Fibroblast of skin of right quadriceps (primary cell): ENCODE results near the gene NTN5.

Experiments
- DNase-seq: peaks from one replicate; pipeline ENCODE4 v3.0.0-alpha.2; 2013

Gene NTN5

DNA sequence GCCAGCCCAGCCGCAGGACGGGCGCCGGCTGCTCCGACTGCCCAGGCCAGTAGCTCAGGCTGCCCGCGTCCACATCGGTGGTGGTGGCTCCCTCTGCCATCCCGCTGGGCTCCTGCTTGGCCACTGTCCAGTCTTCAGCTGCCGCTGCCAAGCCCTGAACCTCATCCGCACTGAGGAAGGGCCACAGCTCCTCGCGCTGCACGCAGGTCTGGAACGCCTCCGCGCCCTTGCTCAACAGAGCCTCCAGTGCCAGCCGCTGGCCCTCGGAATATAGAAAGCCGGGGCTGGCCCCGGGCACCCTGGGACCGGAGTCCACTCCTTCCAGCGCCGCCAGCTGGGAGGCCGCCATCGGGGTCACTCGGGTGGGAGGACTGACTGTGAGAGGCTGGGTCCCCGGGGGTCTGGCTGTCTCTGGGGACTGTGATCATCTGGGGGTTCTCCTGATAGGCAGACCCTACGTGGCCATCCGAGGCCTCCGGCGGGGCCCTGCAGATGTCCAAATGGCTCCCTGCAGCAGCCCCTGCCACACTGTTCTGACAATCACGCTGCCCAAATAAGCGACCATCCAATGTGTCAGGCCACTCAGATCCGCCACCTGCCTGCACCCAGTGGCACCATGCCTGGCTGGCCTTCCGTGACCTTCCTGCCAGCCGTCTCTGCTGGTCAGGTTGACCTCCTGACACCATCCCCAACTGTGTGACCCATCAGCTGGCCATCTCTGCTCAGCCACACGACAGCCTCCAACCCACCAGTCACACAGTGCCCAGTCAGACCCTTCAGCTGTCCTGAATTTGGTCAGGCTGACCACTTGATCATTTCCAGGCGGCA is 59.6 kb downstream of the NTN5 start:
- no peak for DNase-seq

DNA sequence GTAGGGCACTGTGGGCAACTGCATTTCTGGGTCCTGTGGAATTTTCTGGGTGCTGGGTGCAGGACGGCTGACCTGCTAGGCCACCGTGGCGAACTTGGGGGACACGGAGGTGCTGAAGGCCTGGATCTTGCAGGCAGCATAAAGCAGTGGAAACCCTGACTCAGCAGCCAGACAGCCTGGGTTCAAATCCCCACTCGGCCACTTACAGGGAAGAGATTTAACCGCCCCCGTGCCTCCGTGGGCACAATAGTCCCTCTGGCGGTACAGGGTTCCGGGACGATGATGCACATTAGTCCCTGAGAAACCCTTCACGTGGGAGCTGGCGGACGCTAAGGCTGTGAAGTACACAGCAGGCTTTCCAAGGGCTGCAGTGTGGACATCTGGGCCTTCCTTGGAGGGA is 60.9 kb downstream of the NTN5 start:
- no peak for DNase-seq
